Fibroblast of lung (primary cell): ENCODE data around the gene MAEA. TPM values are rescaled to one million over a fixed set of nuclear protein-coding genes. Genes with fewer than 3 reads are reported as not detected.

Experiments
- DNase-seq, 2 donors: peaks; one replicate each; pipeline versions ENCODE4 v3.0.0 to v3.0.0-alpha.2; 2010; ENCODE audit warnings: low read depth in 2 of 2
- H2AFZ ChIP-seq: 2 replicates; pipeline ENCODE4 v1.5.1; 2012; ENCODE audit warnings: low read length, control low read depth, inconsistent platforms
- H3K27ac ChIP-seq: 2 replicates; pipeline ENCODE4 v1.5.1; 2011; ENCODE audit warnings: low read length, control low read depth; ENCODE audit not compliant: insufficient read depth
- H3K27me3 ChIP-seq: 2 replicates; pipeline ENCODE4 v1.5.1; 2011; ENCODE audit warnings: mild to moderate bottlenecking, low read length; ENCODE audit not compliant: control insufficient read depth, insufficient read depth
- H3K36me3 ChIP-seq: 2 replicates; pipeline ENCODE4 v1.5.1; 2011; ENCODE audit warnings: low read length; ENCODE audit not compliant: control insufficient read depth, insufficient read depth
- H3K4me1 ChIP-seq: 2 replicates; pipeline ENCODE4 v1.5.1; 2011; ENCODE audit warnings: low read length; ENCODE audit not compliant: control insufficient read depth, insufficient read depth; ENCODE audit errors: extremely low read depth
- H3K4me2 ChIP-seq: 2 replicates; pipeline ENCODE4 v1.5.1; 2011; ENCODE audit warnings: low read length, control low read depth; ENCODE audit not compliant: insufficient read depth; ENCODE audit errors: extremely low read depth
- H3K4me3 ChIP-seq, 4 experiments: fragments of 200-600 bp in 1 of 4; sonication (generic) in 1 of 4; replicated peaks in 1 of 4; 2 replicates each; pipeline ENCODE4 v1.5.1; 2011 to 2016; ENCODE audit warnings: low read length in 4 of 4, low read depth in 3 of 4, mild to moderate bottlenecking in 3 of 4, control low read depth in 2 of 4, inconsistent platforms in 1 of 4, mixed read lengths in 1 of 4; ENCODE audit not compliant: insufficient read depth in 1 of 4; ENCODE audit errors: control extremely low read depth in 1 of 4
- H3K79me2 ChIP-seq: 2 replicates; pipeline ENCODE4 v1.5.1; 2012; ENCODE audit warnings: mild to moderate bottlenecking, low read length, inconsistent platforms; ENCODE audit not compliant: control insufficient read depth, insufficient read depth
- H3K9ac ChIP-seq: 2 replicates; pipeline ENCODE4 v1.5.1; 2011; ENCODE audit warnings: mild to moderate bottlenecking, low read length, control low read depth; ENCODE audit not compliant: insufficient read depth
- H3K9me3 ChIP-seq: 2 replicates; pipeline ENCODE4 v1.5.1; 2012; ENCODE audit warnings: low read depth, low read length; ENCODE audit not compliant: control insufficient read depth, insufficient read depth
- H4K20me1 ChIP-seq: 2 replicates; pipeline ENCODE4 v1.5.1; 2011; ENCODE audit warnings: low read length; ENCODE audit not compliant: control insufficient read depth, insufficient read depth; ENCODE audit errors: extremely low read depth
- EZH2 ChIP-seq: IDR thresholded peaks from 2 replicates; pipeline ENCODE4 v1.5.1; 2012; ENCODE audit warnings: low read length, control low read depth, mild to moderate bottlenecking; ENCODE audit errors: missing control alignments
- polyA plus RNA-seq, 2 donors: library from polyadenylated mRNA; depleted of rRNA in 1 of 2; stranded (reverse) in 1 of 2; unstranded in 1 of 2; fragments of >200 nt; gene quantifications; 2 replicates each; pipeline ENCODE4 v1.2.1, GENCODE V29; 2011 to 2012; ENCODE audit warnings: missing spikeins in 1 of 2
- total RNA-seq: library from RNA; depleted of rRNA; stranded (reverse); fragments of >200 nt; gene quantifications from 2 replicates; pipeline ENCODE4 v1.2.1, GENCODE V29; 2014
- TF ChIP-seq, protein P1 (sequence below), 2 donors: IDR thresholded peaks in 1 of 2; conservative IDR thresholded peaks in 1 of 2; 1 replicate in 1 of 2; 2 replicates in 1 of 2; pipeline ENCODE4 v1.5.1; 2011 to 2012; ENCODE audit warnings: low read length in 2 of 2, control low read depth in 1 of 2, inconsistent platforms in 1 of 2, low read depth in 1 of 2, mild to moderate bottlenecking in 1 of 2

The MAEA gene
- total and polyA plus RNA-seq, 2 donors (not counting 1 experiment from before 2014, with no cell fraction given): 44.3 to 53.8 TPM

DNA sequence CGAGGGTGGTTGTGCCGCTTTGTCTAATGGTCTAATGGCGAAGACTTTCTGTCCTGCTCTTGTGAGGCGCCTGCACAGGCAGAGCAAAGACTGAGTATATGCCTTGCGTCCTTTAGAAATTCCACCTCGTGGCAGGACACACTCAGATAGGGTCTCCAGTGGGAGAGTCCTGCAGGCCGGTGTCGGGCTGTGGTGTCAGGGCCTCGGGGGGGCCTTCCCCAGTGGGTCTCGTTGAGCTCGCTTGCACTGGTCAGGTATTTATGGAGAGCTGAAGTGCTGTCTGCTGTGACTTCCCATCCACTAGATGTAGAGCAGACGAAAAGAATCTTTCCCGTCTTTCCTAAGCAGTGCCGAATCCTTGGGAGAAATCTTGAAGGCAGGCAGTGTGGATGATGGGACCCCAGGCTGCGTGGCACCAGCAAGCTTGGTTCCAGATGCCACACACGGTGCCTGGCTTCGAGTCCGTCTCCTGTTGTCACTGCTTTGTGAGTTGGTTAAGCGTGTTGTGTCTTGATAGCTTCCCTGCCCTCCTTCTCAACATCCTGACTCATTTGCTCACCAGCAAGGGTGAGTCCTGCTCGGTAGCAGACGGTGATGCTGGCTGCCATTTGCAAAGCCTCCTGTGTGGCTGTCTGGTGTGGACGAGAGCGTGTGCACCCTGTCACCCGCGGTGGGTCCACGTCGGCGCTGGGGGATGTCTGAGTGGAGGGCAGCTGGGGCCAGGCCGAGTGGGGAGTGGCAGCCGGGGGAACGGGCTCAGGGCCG, 20.5 kb downstream of the MAEA start:
- Histone ChIP-seq H3K9me3 (no peaks in the 10 kb centered on the region), H4K20me1 (no peaks in the 10 kb centered on the region), H3K27ac (peak overlapping the region; percentile 84), H3K4me3 (peak overlapping the region; percentile 38 to 65 (median 64)), H3K36me3 (peaks cover 11% of the 10 kb centered on the region), H3K9ac (peak overlapping the region; percentile 61), H3K27me3 (no peaks in the 10 kb centered on the region), H3K4me1 (peaks cover 10% of the 10 kb centered on the region), H3K4me2 (peak overlapping the region; percentile 94), H2AFZ (no peak overlapping the region), H3K79me2 (peaks cover 65% of the 10 kb centered on the region)
- TF ChIP-seq, protein P1, sequence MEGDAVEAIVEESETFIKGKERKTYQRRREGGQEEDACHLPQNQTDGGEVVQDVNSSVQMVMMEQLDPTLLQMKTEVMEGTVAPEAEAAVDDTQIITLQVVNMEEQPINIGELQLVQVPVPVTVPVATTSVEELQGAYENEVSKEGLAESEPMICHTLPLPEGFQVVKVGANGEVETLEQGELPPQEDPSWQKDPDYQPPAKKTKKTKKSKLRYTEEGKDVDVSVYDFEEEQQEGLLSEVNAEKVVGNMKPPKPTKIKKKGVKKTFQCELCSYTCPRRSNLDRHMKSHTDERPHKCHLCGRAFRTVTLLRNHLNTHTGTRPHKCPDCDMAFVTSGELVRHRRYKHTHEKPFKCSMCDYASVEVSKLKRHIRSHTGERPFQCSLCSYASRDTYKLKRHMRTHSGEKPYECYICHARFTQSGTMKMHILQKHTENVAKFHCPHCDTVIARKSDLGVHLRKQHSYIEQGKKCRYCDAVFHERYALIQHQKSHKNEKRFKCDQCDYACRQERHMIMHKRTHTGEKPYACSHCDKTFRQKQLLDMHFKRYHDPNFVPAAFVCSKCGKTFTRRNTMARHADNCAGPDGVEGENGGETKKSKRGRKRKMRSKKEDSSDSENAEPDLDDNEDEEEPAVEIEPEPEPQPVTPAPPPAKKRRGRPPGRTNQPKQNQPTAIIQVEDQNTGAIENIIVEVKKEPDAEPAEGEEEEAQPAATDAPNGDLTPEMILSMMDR (conservative IDR thresholded peaks at IDR 0.05 in 1 of 2, IDR thresholded peaks at IDR 0.05 in 1 of 2; ENCODE audit: low read depth in 1 of 2, low read length in 2 of 2): no peak
- no peak for TF ChIP-seq EZH2
- DNase-seq: no peak

DNA sequence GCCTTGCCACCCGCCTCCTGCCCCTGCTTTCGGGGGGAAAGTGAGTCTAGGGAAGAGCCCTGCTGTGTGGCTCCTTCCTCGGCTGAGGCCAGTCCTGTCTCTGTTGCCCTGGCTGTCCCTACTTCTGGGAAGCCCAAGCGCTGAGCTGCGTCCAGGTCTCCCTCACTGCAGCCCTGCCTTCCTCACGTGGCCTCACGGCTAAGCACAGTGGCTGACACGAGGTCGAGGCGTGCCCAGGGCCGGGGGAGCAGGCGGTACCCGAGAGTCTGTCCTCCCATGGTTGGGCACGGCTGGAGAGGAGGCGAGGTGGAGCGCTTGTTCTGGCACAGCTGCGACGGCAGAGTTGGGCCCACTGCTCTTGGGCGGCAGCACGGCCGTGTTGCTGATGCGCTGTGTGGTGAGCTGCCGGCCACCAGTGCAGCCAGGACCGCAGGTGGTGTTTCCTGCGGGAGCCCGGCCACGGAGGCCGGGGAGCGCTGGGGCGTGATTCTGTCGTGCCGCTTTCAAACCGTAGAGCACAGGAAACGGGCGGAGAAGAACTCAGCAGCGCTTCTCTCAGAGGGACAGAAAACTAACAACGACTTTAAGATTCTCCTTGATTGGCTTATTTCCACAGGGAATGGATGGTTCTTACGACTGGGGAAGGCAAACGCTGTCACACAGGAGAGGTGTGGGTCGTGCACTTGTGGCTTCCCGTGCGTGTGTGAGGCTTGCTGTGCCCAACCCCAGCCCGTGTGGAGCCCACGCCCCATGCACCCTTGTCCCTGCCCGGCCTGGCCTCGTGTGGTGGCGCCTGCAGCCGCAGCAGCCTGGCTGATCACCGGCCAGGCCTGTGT, 21.3 kb downstream of the MAEA start:
- Histone ChIP-seq H3K9me3 (no peaks in the 10 kb centered on the region), H3K4me2 (no peak overlapping the region), H3K9ac (no peak overlapping the region), H4K20me1 (no peaks in the 10 kb centered on the region), H3K27me3 (no peaks in the 10 kb centered on the region), H3K36me3 (peaks cover 13% of the 10 kb centered on the region), H3K27ac (peak overlapping the region; percentile 7), H3K4me1 (peaks cover 10% of the 10 kb centered on the region), H3K4me3 (no peak overlapping the region), H2AFZ (no peak overlapping the region), H3K79me2 (peaks cover 58% of the 10 kb centered on the region)
- no peak for DNase-seq
- TF ChIP-seq, protein P1 (conservative IDR thresholded peaks at IDR 0.05 in 1 of 2, IDR thresholded peaks at IDR 0.05 in 1 of 2; ENCODE audit: low read depth in 1 of 2, low read length in 2 of 2): no peak
- TF ChIP-seq EZH2: no peak

DNA sequence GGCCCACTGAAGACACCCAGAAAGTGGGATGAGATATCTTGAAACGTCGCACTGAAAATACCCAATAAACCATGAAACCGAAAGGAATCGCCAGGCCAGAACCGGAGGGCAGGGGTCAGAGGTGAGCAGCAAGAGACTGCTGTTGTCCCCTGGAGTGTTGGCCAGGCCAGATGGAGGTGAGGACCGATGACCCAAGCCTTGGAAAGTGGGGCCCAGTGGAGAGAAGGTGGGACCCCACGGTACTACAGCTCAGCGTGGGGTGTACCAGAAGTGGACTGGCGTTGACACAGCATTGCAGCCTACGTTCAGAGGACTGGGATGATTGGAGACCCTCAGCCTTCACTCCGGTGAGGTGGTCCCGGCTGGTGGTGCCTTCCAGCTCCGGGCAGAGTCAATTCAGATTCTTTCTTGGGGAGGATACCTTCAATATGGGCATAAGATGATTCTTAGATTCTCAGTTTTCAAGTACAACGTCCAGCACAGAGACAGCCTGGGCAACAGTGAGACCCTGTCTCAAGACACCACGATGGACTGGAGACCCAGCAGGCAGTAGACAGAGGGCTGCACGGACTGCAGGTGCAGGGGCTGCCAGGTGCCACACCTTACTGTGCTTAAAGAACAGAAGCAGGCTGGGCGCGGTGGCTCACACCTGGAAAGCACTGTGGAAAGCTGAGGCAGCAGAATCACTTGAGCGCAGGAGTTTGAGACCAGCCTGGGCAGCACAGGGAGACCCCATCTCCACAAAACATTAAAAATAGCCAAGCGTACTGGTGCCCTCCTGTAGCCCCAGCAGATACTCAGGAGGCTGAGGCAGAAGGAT, 23.3 kb downstream of the MAEA start:
- Histone ChIP-seq H3K9ac (no peak overlapping the region), H3K27me3 (no peaks in the 10 kb centered on the region), H3K36me3 (peaks cover 19% of the 10 kb centered on the region), H3K4me1 (peaks cover 10% of the 10 kb centered on the region), H3K27ac (no peak overlapping the region), H2AFZ (no peak overlapping the region), H3K79me2 (peaks cover 40% of the 10 kb centered on the region), H3K9me3 (no peaks in the 10 kb centered on the region), H4K20me1 (no peaks in the 10 kb centered on the region), H3K4me3 (no peak overlapping the region), H3K4me2 (no peak overlapping the region)
- DNase-seq: no peak
- TF ChIP-seq EZH2: no peak
- TF ChIP-seq, protein P1 (conservative IDR thresholded peaks at IDR 0.05 in 1 of 2, IDR thresholded peaks at IDR 0.05 in 1 of 2; ENCODE audit: low read depth in 1 of 2, low read length in 2 of 2): no peak
